Measurements from ENCODE around the gene VASN.

GRCh38 chr16:4385066-4385788 is 13.6 kb downstream of the VASN start:
- TF ChIP-seq FOXA1 (IDR thresholded peaks at IDR 0.05) (no peak), FOXM1 (IDR thresholded peaks at IDR 0.05; ENCODE audit: borderline replicate concordance) (no peak), SUZ12 (IDR thresholded peaks at IDR 0.05) (no peak), HDGF (IDR thresholded peaks at IDR 0.05; ENCODE audit: borderline replicate concordance) (no peak), CTBP1 (IDR thresholded peaks at IDR 0.05; ENCODE audit: borderline replicate concordance) (no peak), ELF4 (IDR thresholded peaks at IDR 0.05) (no peak)
